Fibroblast of pulmonary artery (primary cell): ENCODE data around the gene ZNF830.
A peak's percentile ranks its signal among the peaks of the same experiment; 100 is the strongest.
"Not testable (repeated sequence)": the region's sequence is repeated elsewhere in the genome, so short reads cannot be mapped to it uniquely, and the experiment has no call there.

ENCODE experiments used
- DNase-seq: peaks from one replicate; pipeline ENCODE4 v3.0.0-alpha.2; 2010; ENCODE audit warnings: low read depth
- H3K4me3 ChIP-seq: replicated peaks from 2 replicates; pipeline ENCODE4 v1.5.1; 2011; ENCODE audit warnings: low read depth, mild to moderate bottlenecking, control low read depth, low read length, moderate library complexity
- CTCF ChIP-seq: IDR thresholded peaks from 2 replicates; pipeline ENCODE4 v1.5.1; 2011; ENCODE audit warnings: mild to moderate bottlenecking, control low read depth, low read length, inconsistent platforms; ENCODE audit errors: missing control alignments

The ZNF830 gene

GRCh38 chr17:34961093-34961911, at the start of gene ZNF830, which contains the start of gene CCT6B:
ZNF830 (plus strand) TSS chr17:34961540; CDS start chr17:34961567, 27 bp downstream.
CCT6B (minus strand) TSS chr17:34961460; CDS start chr17:34961393, 67 bp downstream.
- no peak for TF ChIP-seq CTCF
- peak within 1 kb of the TSS; percentile 95 for H3K4me3 ChIP-seq
- peak; percentile 96 for DNase-seq

GRCh38 chr17:34913001-34913400, 48.3 kb upstream of the ZNF830 start:
- DNase-seq, result no peak
- H3K4me3 ChIP-seq, result no peak overlapping the region
- no peak for TF ChIP-seq CTCF

- no peak overlapping the region for H3K4me3 ChIP-seq
- TF ChIP-seq CTCF, result no peak
- DNase-seq, result no peak
These were observed 45.2 kb upstream of the ZNF830 start for GRCh38 chr17:34916120-34916519.

GRCh38 chr17:34917381-34917780, 44.0 kb upstream of the ZNF830 start:
- no peak overlapping the region for H3K4me3 ChIP-seq
- DNase-seq, result no peak
- TF ChIP-seq CTCF, result no peak

GRCh38 chr17:34920676-34921075, 40.7 kb upstream of the ZNF830 start:
- H3K4me3 ChIP-seq, result no peak overlapping the region
- TF ChIP-seq CTCF, result no peak
- DNase-seq, result no peak

GRCh38 chr17:34926661-34927060, 34.7 kb upstream of the ZNF830 start:
- no peak for TF ChIP-seq CTCF
- DNase-seq, result no peak

GRCh38 chr17:34930283-34930682, 31.1 kb upstream of the ZNF830 start:
- no peak for TF ChIP-seq CTCF
- no peak for DNase-seq
- no peak overlapping the region for H3K4me3 ChIP-seq

More at GRCh38 chr17:34926661-34927060, 34.7 kb upstream of the ZNF830 start:
- H3K4me3 ChIP-seq, result no peak overlapping the region

GRCh38 chr17:34950780-34951179, 10.6 kb upstream of the ZNF830 start:
- not testable (repeated sequence) for DNase-seq, H3K4me3 ChIP-seq
